Retinal pigment epithelial cell (primary cell): ENCODE measurements around the gene FBXW5.

Experiments used
- DNase-seq: peaks from one replicate; pipeline ENCODE4 v3.0.0-alpha.2; 2010; ENCODE audit warnings: low read depth
- H3K4me3 ChIP-seq: 2 replicates; pipeline ENCODE4 v1.5.1; 2011; ENCODE audit warnings: mild to moderate bottlenecking, low read length, control low read depth, moderate library complexity
- CTCF ChIP-seq: conservative IDR thresholded peaks from 2 replicates; pipeline ENCODE4 v1.5.1; 2011; ENCODE audit warnings: low read depth, low read length, control low read depth, inconsistent platforms

FBXW5 gene

GRCh38 chr9:136903041-136903554, 41.4 kb downstream of the FBXW5 start:
- H3K4me3 ChIP-seq = no peak overlapping the region
- no peak for TF ChIP-seq CTCF
- no peak for DNase-seq

GRCh38 chr9:136902259-136902821, 42.2 kb downstream of the FBXW5 start:
- no peak for DNase-seq
- no peak overlapping the region for H3K4me3 ChIP-seq
- TF ChIP-seq CTCF = no peak

GRCh38 chr9:136901516-136902258, 42.9 kb downstream of the FBXW5 start:
- H3K4me3 ChIP-seq = no peak overlapping the region
- TF ChIP-seq CTCF = no peak
- no peak for DNase-seq

- H3K4me3 ChIP-seq = no peak overlapping the region
- no peak for TF ChIP-seq CTCF
- no peak for DNase-seq
Measured at GRCh38 chr9:136900988-136901515, 43.5 kb downstream of the FBXW5 start.

- no peak overlapping the region for H3K4me3 ChIP-seq
- DNase-seq = no peak
- TF ChIP-seq CTCF = no peak
Measured at GRCh38 chr9:136900556-136900955, 44.0 kb downstream of the FBXW5 start.

GRCh38 chr9:136899196-136899595, 45.3 kb downstream of the FBXW5 start:
- no peak overlapping the region for H3K4me3 ChIP-seq
- no peak for TF ChIP-seq CTCF
- no peak for DNase-seq
